OCI-LY7 (cell line): ENCODE measurements around the gene MUC12. TPM values are rescaled to one million over a fixed set of nuclear protein-coding genes. Genes with fewer than 3 reads are reported as not detected.
"Not testable (repeated sequence)": the region's sequence is repeated elsewhere in the genome, so short reads cannot be mapped to it uniquely, and the experiment has no call there.

ENCODE experiments used
- BruUV-seq: library from RNA; stranded (reverse); fragments of 400-500 nt; replicated peaks from 2 replicates; lab custom pipeline; 2021; lab: Mats Ljungman, UMichigan
- CTCF ChIA-PET: fragments of 300-600 bp; sonication (Branson Sonifier 250); formaldehyde crosslinking; loops from one replicate; lab custom pipeline; 2022; ENCODE audit warnings: antibody characterized with exemption; ENCODE audit not compliant: unreplicated experiment; lab: Charles Lee
- POLR2A ChIA-PET: fragments of 300-600 bp; sonication (Branson Sonifier 250); formaldehyde crosslinking; loops from one replicate; lab custom pipeline; 2022; ENCODE audit warnings: antibody characterized with exemption; lab: Charles Lee
- DNase-seq: peaks from one replicate; pipeline ENCODE4 v3.0.0-alpha.2; 2015; ENCODE audit warnings: low spot score
- H2AFZ ChIP-seq: fragments of 200-600 bp; sonication (generic), shearing (Covaris generic); 2 replicates; pipeline ENCODE4 v1.6.1; 2014; ENCODE audit warnings: mild to moderate bottlenecking, antibody characterized with exemption, low read length, moderate library complexity
- H3K27ac ChIP-seq: fragments of 200-600 bp; sonication (generic); 2 replicates; pipeline ENCODE4 v1.5.1; 2014; ENCODE audit warnings: mixed run types, low read depth, mild to moderate bottlenecking, moderate library complexity, low read length, inconsistent platforms; ENCODE audit not compliant: poor library complexity, severe bottlenecking
- H3K36me3 ChIP-seq: fragments of 200-600 bp; sonication (generic); 2 replicates; pipeline ENCODE4 v1.6.1; 2014; ENCODE audit warnings: mild to moderate bottlenecking, antibody characterized with exemption, low read length, moderate library complexity, mixed read lengths; ENCODE audit not compliant: insufficient read depth
- H3K4me1 ChIP-seq: fragments of 200-600 bp; sonication (generic); 2 replicates; pipeline ENCODE4 v1.5.1; 2014; ENCODE audit warnings: mild to moderate bottlenecking, low read length; ENCODE audit not compliant: insufficient read depth, poor library complexity, severe bottlenecking
- H3K4me2 ChIP-seq: fragments of 200-600 bp; sonication (generic); 2 replicates; pipeline ENCODE4 v1.6.1; 2014; ENCODE audit warnings: mild to moderate bottlenecking, low read length
- H3K4me3 ChIP-seq: fragments of 200-600 bp; sonication (generic); 2 replicates; pipeline ENCODE4 v1.5.1; 2014; ENCODE audit warnings: mild to moderate bottlenecking, low read depth, low read length; ENCODE audit not compliant: poor library complexity, severe bottlenecking
- H3K79me2 ChIP-seq: fragments of 200-600 bp; sonication (generic); 2 replicates; pipeline ENCODE4 v1.6.1; 2016; ENCODE audit warnings: low read depth, mild to moderate bottlenecking, low read length, moderate library complexity, mixed read lengths; ENCODE audit not compliant: insufficient read depth
- H3K9me2 ChIP-seq: fragments of 200-600 bp; sonication (generic); 2 replicates; pipeline ENCODE4 v1.6.1; 2016; ENCODE audit warnings: mild to moderate bottlenecking, low read length, mixed read lengths; ENCODE audit not compliant: insufficient read depth
- H3K9me3 ChIP-seq: fragments of 200-600 bp; sonication (generic); 2 replicates; pipeline ENCODE4 v1.6.1; 2014; ENCODE audit warnings: mild to moderate bottlenecking, mixed run types, low read length, mixed read lengths
- H4K20me1 ChIP-seq: fragments of 200-600 bp; sonication (generic); 2 replicates; pipeline ENCODE4 v1.6.1; 2014; ENCODE audit warnings: mild to moderate bottlenecking, antibody characterized with exemption, low read length, moderate library complexity, mixed read lengths; ENCODE audit not compliant: insufficient read depth
- CTCF ChIP-seq: fragments of 200-600 bp; sonication (generic); conservative IDR thresholded peaks from 2 replicates; pipeline ENCODE4 v1.5.1; 2014; ENCODE audit warnings: mild to moderate bottlenecking, antibody characterized with exemption, low read length, moderate library complexity, mixed read lengths
- EZH2phosphoT487 ChIP-seq: fragments of 200-600 bp; sonication (generic); IDR thresholded peaks from 2 replicates; pipeline ENCODE4 v1.6.1; 2018; ENCODE audit warnings: low read depth, borderline replicate concordance, mild to moderate bottlenecking, mixed run types, antibody characterized with exemption, low read length, moderate library complexity, mixed read lengths
- intact Hi-C: fragments of 100-400 bp; cut with micrococcal nuclease; formaldehyde crosslinking; loops from one replicate; pipeline ENCODE4 v1.10.0; 2022; ENCODE audit not compliant: unreplicated experiment
- total RNA-seq, 2 experiments: library from RNA; depleted of rRNA in 1 of 2; stranded (reverse); fragments of >200 nt in 1 of 2; shearing (Covaris generic) in 1 of 2; gene quantifications; 2 replicates each; pipeline ENCODE4 v1.2.3, GENCODE V29; 2014 to 2022

Gene MUC12
- total RNA-seq, 2 experiments from 2014 or later = not detected

- H3K9me2 ChIP-seq = no peaks in the 10 kb centered on the region
- DNase-seq = no peak
- ChIA-PET CTCF (no interaction called here), POLR2A (no interaction called here)
- H3K4me2 ChIP-seq = no peak overlapping the region
- no peak overlapping the region for H3K4me3 ChIP-seq
- no TSS peak for BruUV-seq
- no peak for TF ChIP-seq EZH2phosphoT487
- no peak for TF ChIP-seq CTCF
- intact Hi-C loops = no loop called here
- no peaks in the 10 kb centered on the region for H3K9me3 ChIP-seq
- no peaks in the 10 kb centered on the region for H3K79me2 ChIP-seq
- H3K27ac ChIP-seq = no peak overlapping the region
- H4K20me1 ChIP-seq = no peaks in the 10 kb centered on the region
- H3K36me3 ChIP-seq = no peaks in the 10 kb centered on the region
- H3K4me1 ChIP-seq = no peaks in the 10 kb centered on the region
- no peak overlapping the region for H2AFZ ChIP-seq
These were observed 91.6 kb downstream of the MUC12 start for GRCh38 chr7:101060992-101061391.

GRCh38 chr7:101064176-101064550 lies 94.8 kb downstream of the MUC12 start:
- POLR2A ChIA-PET, H3K27ac ChIP-seq, H3K4me2 ChIP-seq, H2AFZ ChIP-seq, H3K79me2 ChIP-seq, intact Hi-C loops, H3K36me3 ChIP-seq, H3K9me3 ChIP-seq, H4K20me1 ChIP-seq, CTCF ChIA-PET, H3K9me2 ChIP-seq, H3K4me3 ChIP-seq, H3K4me1 ChIP-seq, BruUV-seq, DNase-seq: not testable (repeated sequence)

DNA sequence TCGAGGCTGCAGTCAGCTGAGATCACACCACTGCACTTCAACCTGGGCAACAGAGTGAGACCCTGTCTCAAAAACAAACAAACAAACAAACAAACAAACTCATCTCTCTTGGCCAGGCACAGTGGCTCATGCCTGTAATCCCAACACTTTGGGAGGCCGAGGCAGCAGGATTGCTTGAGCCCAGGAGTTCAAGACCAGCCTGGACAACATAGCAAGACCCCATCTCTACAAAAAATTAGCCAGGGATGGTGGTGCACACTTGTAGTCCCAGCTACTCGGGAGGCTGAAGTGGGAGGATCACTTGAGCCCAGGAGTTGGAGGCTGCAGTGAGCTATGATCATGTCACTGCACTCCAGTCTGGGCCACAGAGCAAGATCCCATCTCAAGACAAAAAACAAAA lies 95.8 kb downstream of the MUC12 start:
- DNase-seq, CTCF ChIA-PET: not testable (repeated sequence)
- POLR2A ChIA-PET = interaction anchor here (0.9 kb wide), 1 partner anchor 13 kb away, joined by 3 read pairs; no protein-coding TSS in a partner anchor

DNA sequence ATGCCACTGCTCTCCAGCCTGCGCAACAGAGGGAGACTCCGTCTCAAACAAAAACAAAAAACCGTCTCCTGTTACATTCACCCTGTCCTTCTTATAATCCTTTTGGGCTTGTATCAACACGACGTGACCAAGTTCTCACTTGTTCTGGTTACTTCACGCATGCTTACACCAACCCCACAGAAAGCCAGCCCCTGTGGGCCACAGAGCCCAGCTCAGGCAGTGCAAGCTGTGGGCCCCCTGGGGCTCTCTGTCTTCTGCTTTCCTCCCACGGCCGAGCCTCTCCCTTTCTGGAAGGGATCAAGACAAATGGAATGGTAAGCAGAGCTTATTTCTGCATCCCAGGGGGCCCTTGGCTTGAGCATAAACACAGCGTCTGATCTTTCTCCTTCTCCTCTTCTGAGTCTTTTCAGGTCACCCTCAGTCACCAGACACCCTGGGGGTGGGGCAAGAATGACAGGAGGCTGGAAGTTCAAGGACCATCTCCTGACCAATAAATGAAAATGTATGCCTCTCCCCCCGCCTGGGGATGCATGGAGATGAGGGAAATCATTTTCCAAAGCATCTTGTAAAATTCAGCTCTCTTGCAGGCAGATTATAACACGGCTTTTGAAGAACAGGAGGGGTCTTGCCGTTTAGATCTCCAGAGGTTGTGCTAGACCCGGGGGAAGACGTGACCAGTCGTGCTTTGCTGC lies 96.9 kb downstream of the MUC12 start:
- Histone ChIP-seq H3K4me1 (no peaks in the 10 kb centered on the region), H4K20me1 (no peaks in the 10 kb centered on the region), H3K4me2 (no peak overlapping the region), H3K9me3 (no peaks in the 10 kb centered on the region), H2AFZ (no peak overlapping the region), H3K4me3 (no peak overlapping the region), H3K79me2 (no peaks in the 10 kb centered on the region), H3K36me3 (no peaks in the 10 kb centered on the region), H3K27ac (no peak overlapping the region), H3K9me2 (no peaks in the 10 kb centered on the region)
- no TSS peak for BruUV-seq
- ChIA-PET CTCF (no interaction called here), POLR2A (no interaction called here)
- no peak for DNase-seq
- intact Hi-C loops = no loop called here
- TF ChIP-seq EZH2phosphoT487 (no peak), CTCF (no peak)

More for the DNA sequence above, 95.8 kb downstream of the MUC12 start:
- H3K4me3 ChIP-seq, H3K27ac ChIP-seq, H3K4me1 ChIP-seq, intact Hi-C loops, H3K9me3 ChIP-seq, H3K4me2 ChIP-seq, H3K9me2 ChIP-seq, H3K79me2 ChIP-seq, H2AFZ ChIP-seq, BruUV-seq, H3K36me3 ChIP-seq, H4K20me1 ChIP-seq: not testable (repeated sequence)
